ENCODE results near the gene TRPM3. TPM values are rescaled to one million over a fixed set of nuclear protein-coding genes. Genes with fewer than 3 reads are reported as not detected.

TRPM3 gene
- total RNA-seq, 1 donor from 2014 or later = 0.25 TPM

GRCh38 chr9:70883056-70883455 is 238.4 kb downstream of the TRPM3 start:
- Histone ChIP-seq H3K4me1 (no peaks in the 10 kb centered on the region), H3K27ac (no peak overlapping the region), H3K9me3 (no peaks in the 10 kb centered on the region), H3K36me3 (no peaks in the 10 kb centered on the region), H3K4me3 (no peak overlapping the region), H3K27me3 (no peaks in the 10 kb centered on the region)
- intact Hi-C loops (cut with DNase I) = no loop called here
- DNase-seq (ENCODE audit: extremely low spot score in 2 of 2) = no peak
- TF ChIP-seq CTCF (IDR thresholded peaks at IDR 0.05) = no peak
- TF ChIP-seq POLR2A (IDR thresholded peaks at IDR 0.05) = no peak
- no peak for TF ChIP-seq POLR2AphosphoS5 (IDR thresholded peaks at IDR 0.05; ENCODE audit: insufficient read depth in 1 of 2, low read depth in 1 of 2)

DNA sequence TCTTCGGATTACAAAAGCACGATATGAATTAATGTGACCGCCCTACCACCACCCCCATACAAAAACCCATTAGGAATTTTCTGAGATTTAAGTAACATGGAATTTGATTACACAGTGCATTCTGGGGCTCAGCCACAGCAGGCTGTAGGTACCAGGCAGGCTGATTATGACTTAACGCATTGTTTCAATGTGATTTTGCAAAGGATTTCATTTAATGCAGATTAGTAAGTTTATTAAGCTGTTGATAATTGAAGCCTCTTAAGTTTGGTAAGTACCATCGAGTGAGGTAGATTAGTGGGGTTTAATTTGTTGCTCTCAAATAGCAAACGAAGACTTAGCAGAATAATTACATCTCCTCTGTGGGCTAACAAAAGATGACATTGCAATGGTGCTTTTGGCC is 240.1 kb downstream of the TRPM3 start:
- no peak overlapping the region for H3K4me3 ChIP-seq
- DNase-seq (ENCODE audit: extremely low spot score in 2 of 2) = no peak
- no peaks in the 10 kb centered on the region for H3K27me3 ChIP-seq
- intact Hi-C loops (cut with DNase I) = no loop called here
- H3K36me3 ChIP-seq = no peaks in the 10 kb centered on the region
- no peaks in the 10 kb centered on the region for H3K4me1 ChIP-seq
- no peak overlapping the region for H3K27ac ChIP-seq
- TF ChIP-seq CTCF (IDR thresholded peaks at IDR 0.05) (no peak), POLR2A (IDR thresholded peaks at IDR 0.05) (no peak), POLR2AphosphoS5 (IDR thresholded peaks at IDR 0.05; ENCODE audit: insufficient read depth in 1 of 2, low read depth in 1 of 2) (no peak)
- H3K9me3 ChIP-seq = no peaks in the 10 kb centered on the region

- no peak for DNase-seq (ENCODE audit: extremely low spot score in 2 of 2)
- no peak for TF ChIP-seq POLR2AphosphoS5 (IDR thresholded peaks at IDR 0.05; ENCODE audit: insufficient read depth in 1 of 2, low read depth in 1 of 2)
- Histone ChIP-seq H3K36me3 (no peaks in the 10 kb centered on the region), H3K27me3 (no peaks in the 10 kb centered on the region), H3K27ac (no peak overlapping the region), H3K4me1 (no peaks in the 10 kb centered on the region), H3K9me3 (no peaks in the 10 kb centered on the region), H3K4me3 (no peak overlapping the region)
- intact Hi-C loops (cut with DNase I) = no loop called here
Measured at GRCh38 chr9:70880535-70880934, 240.9 kb downstream of the TRPM3 start.

DNA sequence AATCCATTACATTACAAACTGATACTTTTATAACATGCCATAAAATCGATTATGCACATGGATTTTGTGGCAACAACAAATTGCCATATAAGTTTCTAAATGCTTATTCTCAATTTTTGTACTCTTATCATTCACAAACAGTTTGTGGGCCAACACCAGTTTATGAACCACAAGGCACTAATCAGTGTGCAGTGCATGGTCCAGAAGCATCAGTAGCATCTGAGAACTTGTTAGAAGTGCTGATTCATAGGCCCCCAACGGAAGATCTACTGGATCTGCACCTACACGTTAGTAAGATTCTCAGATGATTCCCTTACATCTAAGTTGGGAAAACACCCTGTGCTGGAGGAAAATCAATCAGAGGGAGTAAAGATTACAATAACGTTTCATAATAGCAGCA is 242.8 kb downstream of the TRPM3 start:
- no peaks in the 10 kb centered on the region for H3K27me3 ChIP-seq
- no peaks in the 10 kb centered on the region for H3K36me3 ChIP-seq
- no peak for DNase-seq (ENCODE audit: extremely low spot score in 2 of 2)
- intact Hi-C loops (cut with DNase I) = no loop called here
- no peaks in the 10 kb centered on the region for H3K4me1 ChIP-seq
- TF ChIP-seq POLR2A (IDR thresholded peaks at IDR 0.05) (no peak), POLR2AphosphoS5 (IDR thresholded peaks at IDR 0.05; ENCODE audit: insufficient read depth in 1 of 2, low read depth in 1 of 2) (no peak), CTCF (IDR thresholded peaks at IDR 0.05) (no peak)
- no peak overlapping the region for H3K4me3 ChIP-seq
- H3K9me3 ChIP-seq = no peaks in the 10 kb centered on the region
- H3K27ac ChIP-seq = no peak overlapping the region

DNA sequence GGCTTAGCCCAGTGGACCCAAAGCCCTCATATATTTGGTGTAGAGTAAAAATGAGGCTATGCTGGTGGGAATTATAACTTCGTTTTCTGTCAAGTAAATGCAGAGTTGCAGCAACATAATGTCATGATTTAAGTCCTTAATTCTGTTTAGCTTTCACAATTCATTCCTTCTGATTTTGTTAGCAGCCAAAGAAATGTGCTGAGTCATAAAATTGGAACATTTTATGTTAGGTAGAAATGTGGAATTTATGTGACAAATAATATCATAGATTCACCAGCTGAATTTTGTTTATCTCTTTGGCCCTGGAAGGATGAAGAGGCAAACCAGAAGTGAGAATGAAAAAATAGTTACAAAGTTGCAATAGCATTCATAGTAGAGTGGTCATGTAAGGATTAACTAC is 247.0 kb downstream of the TRPM3 start:
- Histone ChIP-seq H3K4me3 (no peak overlapping the region), H3K27me3 (no peaks in the 10 kb centered on the region), H3K4me1 (no peaks in the 10 kb centered on the region), H3K9me3 (no peaks in the 10 kb centered on the region), H3K27ac (no peak overlapping the region), H3K36me3 (no peaks in the 10 kb centered on the region)
- TF ChIP-seq POLR2AphosphoS5 (IDR thresholded peaks at IDR 0.05; ENCODE audit: insufficient read depth in 1 of 2, low read depth in 1 of 2) (no peak), POLR2A (IDR thresholded peaks at IDR 0.05) (no peak), CTCF (IDR thresholded peaks at IDR 0.05) (no peak)
- DNase-seq (ENCODE audit: extremely low spot score in 2 of 2) = no peak
- intact Hi-C loops (cut with DNase I) = no loop called here

DNA sequence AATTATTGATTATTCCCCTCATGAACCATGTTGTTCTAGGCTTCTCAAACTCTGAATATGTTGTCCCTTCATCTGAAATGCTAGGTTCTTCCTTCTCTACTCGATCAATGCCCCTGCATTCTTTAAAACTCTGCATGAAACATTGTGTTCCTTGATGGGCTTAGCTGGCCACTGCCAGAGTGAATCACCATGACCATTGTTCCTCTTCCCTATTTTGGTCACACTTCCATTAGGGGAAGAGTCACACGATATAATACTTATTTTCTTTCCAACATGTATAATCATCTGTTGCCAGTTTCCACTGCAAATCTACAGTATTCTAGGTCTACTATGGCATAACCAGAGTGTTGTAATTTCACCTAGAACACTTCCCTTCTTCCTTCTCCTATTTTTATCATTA is 247.9 kb downstream of the TRPM3 start:
- DNase-seq (ENCODE audit: extremely low spot score in 2 of 2) = no peak
- Histone ChIP-seq H3K4me1 (no peaks in the 10 kb centered on the region), H3K9me3 (no peaks in the 10 kb centered on the region), H3K4me3 (no peak overlapping the region), H3K27ac (no peak overlapping the region), H3K27me3 (no peaks in the 10 kb centered on the region), H3K36me3 (no peaks in the 10 kb centered on the region)
- intact Hi-C loops (cut with DNase I) = no loop called here
- no peak for TF ChIP-seq POLR2A (IDR thresholded peaks at IDR 0.05)
- no peak for TF ChIP-seq CTCF (IDR thresholded peaks at IDR 0.05)
- TF ChIP-seq POLR2AphosphoS5 (IDR thresholded peaks at IDR 0.05; ENCODE audit: insufficient read depth in 1 of 2, low read depth in 1 of 2) = no peak

All from vagina (tissue), 2 donors.